ENCODE measurements around the gene EXOC8.

The EXOC8 gene

GRCh38 chr1:231337043-231337471 is 595 bp downstream of the EXOC8 start:
- TF ChIP-seq POLR2A (IDR thresholded peaks at IDR 0.05; ENCODE audit: low read depth, low read length), result no peak

DNA sequence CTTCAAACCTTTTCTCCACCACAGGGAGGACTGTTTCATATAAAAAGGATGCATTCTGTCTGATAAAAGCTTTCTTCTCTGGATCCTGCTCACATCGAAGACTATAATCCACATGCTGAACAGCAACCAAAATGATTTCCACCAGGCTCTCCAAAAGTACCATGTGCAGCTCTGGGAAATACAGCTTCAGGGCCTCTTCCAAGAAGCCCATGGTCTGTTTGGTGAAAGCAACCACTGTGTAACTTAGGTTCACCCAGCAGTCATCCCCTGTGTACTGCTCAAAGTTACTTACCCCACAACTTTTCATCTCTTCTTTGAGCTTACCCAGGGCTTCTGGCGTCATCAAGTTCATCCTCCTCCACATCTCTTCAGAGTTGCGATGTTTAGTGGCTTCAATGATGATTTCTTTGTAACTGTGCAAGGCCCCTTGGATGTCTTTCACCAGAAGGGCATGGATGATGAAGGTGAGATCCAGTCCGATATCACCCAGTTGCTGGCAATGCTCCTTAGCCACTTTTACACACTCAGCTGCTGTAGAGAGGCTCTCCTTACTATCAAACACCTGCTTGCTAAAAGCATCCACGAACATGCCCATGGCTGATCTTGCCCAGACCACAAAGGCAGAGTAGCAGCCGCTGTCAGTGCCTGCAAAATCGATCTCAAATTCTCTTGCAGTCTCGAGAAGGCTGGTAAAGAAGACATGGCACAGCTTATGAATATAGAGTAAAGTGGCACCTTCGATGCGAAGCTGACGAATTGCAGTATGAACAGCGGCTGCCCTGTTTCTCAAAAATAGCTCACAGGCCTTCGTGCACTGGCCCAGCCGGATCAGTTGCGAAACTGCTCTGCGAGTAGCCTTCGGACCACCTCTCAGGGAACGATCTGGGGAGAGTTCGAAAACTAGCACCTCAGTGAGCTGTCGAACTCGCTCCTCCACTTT is 1.7 kb downstream of the EXOC8 start:
- TF ChIP-seq POLR2A (IDR thresholded peaks at IDR 0.05; ENCODE audit: low read depth, low read length), result no peak
- DNase-seq (ENCODE audit: insufficient read length, low spot score), result no peak

More at GRCh38 chr1:231337043-231337471, 595 bp downstream of the EXOC8 start:
- no peak for DNase-seq (ENCODE audit: insufficient read length, low spot score)
- FAIRE-seq, result no peak

GRCh38 chr1:231334952-231335351 is 2.7 kb downstream of the EXOC8 start:
- FAIRE-seq (no peak), DNase-seq (ENCODE audit: insufficient read length, low spot score) (no peak)
- no peak for TF ChIP-seq POLR2A (IDR thresholded peaks at IDR 0.05; ENCODE audit: low read depth, low read length)

More for the DNA sequence above, 1.7 kb downstream of the EXOC8 start:
- FAIRE-seq, result no peak

DNA sequence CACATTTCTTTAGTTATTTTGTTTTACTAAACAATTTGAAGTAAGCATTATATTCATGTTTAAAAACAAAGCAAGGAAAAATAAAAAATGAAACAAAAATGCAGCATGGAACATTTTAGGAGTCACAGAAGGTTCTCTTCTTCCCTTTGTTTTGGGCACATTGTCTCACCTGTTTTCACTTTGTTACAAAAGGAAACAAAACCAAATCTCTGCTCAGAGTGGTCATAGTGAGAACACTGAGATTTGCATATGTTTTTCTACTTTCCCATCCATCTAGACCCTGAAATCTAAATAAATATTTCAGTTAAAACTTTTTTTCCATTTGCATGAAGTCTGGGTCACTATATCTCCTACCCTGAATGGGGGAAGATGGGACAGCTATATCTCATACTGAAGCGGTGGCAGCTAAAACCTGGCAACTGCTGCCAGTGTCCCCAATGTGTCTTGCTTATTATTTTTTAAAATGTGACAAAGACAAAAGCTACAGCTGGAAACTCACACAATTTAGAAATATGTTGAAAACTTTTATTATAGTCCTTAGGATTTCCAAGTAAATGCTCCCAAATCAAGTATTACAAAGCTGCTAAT is 3.5 kb downstream of the EXOC8 start:
- FAIRE-seq, result no peak
- no peak for DNase-seq (ENCODE audit: insufficient read length, low spot score)
- no peak for TF ChIP-seq POLR2A (IDR thresholded peaks at IDR 0.05; ENCODE audit: low read depth, low read length)

DNA sequence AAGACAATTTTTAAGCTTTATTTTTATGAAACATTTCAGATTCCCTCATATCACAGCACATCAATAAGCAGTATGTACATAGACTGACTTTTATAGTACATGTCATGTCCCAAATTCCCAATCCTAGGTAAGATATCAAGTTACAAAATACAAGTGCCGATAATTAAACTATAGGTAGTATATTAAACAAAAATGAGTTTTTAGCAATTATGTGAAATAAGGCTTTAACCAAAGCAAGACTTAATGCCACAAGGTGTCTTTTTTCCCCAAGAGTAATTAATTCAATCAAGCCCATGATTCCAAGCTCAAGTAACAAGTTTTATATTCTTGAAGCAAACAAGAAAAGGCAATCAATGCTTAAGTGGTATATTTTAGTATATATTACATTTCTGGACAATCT is 4.9 kb downstream of the EXOC8 start:
- TF ChIP-seq POLR2A (IDR thresholded peaks at IDR 0.05; ENCODE audit: low read depth, low read length), result no peak
- FAIRE-seq, result no peak
- no peak for DNase-seq (ENCODE audit: insufficient read length, low spot score)

GRCh38 chr1:231329483-231329882 is 8.2 kb downstream of the EXOC8 start:
- no peak for FAIRE-seq
- no peak for TF ChIP-seq POLR2A (IDR thresholded peaks at IDR 0.05; ENCODE audit: low read depth, low read length)
- DNase-seq (ENCODE audit: insufficient read length, low spot score), result no peak

DNA sequence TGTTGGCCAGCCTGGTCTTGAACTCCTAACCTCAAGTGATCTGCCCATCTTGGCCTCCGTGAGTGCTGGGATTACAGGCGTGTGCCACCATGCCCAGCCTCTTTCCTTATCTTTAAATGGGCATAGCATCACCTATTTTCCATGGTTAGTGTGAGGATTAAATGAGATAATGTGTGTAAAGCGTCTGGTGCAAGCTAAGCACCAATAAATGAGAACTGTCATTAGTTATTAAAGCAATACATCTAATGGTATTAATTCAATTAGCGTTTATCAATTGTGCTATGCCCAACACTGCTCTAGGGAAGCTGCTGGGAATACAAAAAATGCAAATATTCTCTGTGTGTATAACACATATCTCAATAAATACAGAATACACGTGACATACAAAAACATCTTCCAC is 10.0 kb downstream of the EXOC8 start:
- no peak for DNase-seq (ENCODE audit: insufficient read length, low spot score)
- no peak for TF ChIP-seq POLR2A (IDR thresholded peaks at IDR 0.05; ENCODE audit: low read depth, low read length)
- no peak for FAIRE-seq

DNA sequence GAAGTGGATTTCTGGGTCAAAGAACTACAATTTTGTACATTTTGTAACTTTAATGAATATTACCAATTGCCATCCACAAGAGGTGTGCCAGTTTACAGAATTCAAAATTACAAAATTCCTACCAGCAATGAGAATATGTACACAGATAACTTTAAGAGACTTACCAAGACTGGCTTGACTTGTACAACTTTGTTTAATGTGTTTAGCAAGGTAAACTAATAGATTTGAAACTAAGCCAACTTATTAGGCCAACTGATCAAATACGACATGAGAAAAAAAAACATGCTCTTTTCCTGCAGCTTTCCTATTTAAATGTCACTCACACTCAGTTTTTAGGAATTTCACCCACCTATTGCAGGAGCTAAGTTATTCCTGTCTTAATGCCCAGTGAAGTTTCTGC is 11.4 kb downstream of the EXOC8 start:
- FAIRE-seq (no peak), DNase-seq (ENCODE audit: insufficient read length, low spot score) (no peak)
- TF ChIP-seq POLR2A (IDR thresholded peaks at IDR 0.05; ENCODE audit: low read depth, low read length), result no peak

DNA sequence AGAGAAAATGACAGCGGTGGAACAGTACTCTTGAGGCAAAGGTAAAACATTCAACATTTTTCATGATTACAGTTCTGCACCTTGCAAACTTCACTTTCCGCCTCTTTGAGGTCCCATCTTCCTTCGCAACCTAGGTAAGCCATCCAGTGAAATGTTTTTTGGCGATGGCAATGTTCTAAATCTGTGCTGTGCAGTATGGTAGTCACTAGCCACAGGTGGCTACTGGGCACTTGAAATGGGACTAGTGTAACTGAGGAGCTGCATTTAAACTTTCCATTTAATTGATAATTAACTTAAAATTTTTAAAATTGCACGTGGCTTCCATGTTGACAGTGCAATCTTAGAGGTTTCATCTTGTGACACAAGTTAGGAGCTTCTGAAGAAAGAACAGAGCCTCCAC is 13.0 kb downstream of the EXOC8 start:
- TF ChIP-seq POLR2A (IDR thresholded peaks at IDR 0.05; ENCODE audit: low read depth, low read length), result no peak
- FAIRE-seq (no peak), DNase-seq (ENCODE audit: insufficient read length, low spot score) (no peak)

DNA sequence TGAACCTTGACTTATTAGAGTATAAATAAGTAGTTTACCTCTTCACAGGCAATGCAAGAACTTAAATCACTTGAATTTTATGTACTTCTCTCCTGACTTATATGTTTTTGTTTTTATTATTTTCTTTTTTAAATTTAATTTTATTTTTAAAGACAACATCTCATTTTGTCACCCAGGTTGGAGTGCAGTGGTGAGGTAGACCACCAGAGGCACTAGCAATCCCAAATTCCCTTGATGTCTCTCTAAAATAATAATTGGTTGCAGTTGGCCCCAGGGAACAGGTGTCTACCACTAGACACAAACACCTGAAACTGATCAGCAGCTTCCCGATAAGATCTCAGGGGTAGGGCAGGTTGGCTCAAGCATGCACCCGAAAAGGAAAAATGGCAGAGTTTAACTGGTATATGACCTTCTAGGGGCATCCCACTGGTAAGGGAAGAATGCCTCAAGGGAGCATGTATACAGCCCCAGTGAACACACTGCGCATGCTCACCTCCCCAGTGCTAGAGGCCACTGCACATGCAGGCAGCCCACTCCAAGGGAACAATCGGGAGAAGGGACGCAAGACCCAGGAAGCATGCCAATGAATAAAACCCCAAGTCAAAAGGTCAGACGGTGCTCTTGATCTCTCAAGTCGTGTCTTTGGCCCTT is 14.6 kb downstream of the EXOC8 start:
- FAIRE-seq (no peak), DNase-seq (ENCODE audit: insufficient read length, low spot score) (no peak)
- TF ChIP-seq POLR2A (IDR thresholded peaks at IDR 0.05; ENCODE audit: low read depth, low read length), result no peak

GRCh38 chr1:231319080-231319479 is 18.6 kb downstream of the EXOC8 start:
- FAIRE-seq, result no peak
- TF ChIP-seq POLR2A (IDR thresholded peaks at IDR 0.05; ENCODE audit: low read depth, low read length), result no peak
- DNase-seq (ENCODE audit: insufficient read length, low spot score), result no peak

DNA sequence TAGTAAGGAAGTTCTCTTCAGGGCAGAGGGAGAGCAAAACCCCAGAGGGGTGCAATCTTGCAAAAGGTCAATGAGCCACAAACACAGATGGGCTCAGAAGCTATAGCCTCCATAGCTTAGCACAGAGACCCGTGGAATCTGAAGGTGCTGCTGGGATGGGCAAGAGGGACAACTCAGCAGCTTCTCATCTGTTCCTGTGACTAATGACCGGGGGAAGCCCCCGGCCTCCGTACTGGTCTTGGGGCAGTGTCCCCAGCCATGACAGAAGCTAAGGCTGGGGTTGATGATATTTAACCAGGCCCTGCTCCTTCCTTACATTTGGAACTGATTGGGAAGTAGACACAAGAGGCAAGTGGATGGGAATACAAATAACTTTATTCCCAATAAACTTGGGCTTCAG is 19.1 kb downstream of the EXOC8 start:
- TF ChIP-seq POLR2A (IDR thresholded peaks at IDR 0.05; ENCODE audit: low read depth, low read length), result no peak
- FAIRE-seq (no peak), DNase-seq (ENCODE audit: insufficient read length, low spot score) (no peak)

- FAIRE-seq (no peak), DNase-seq (ENCODE audit: insufficient read length, low spot score) (no peak)
- TF ChIP-seq POLR2A (IDR thresholded peaks at IDR 0.05; ENCODE audit: low read depth, low read length), result no peak
These were observed 19.7 kb downstream of the EXOC8 start for GRCh38 chr1:231318015-231318355.

DNA sequence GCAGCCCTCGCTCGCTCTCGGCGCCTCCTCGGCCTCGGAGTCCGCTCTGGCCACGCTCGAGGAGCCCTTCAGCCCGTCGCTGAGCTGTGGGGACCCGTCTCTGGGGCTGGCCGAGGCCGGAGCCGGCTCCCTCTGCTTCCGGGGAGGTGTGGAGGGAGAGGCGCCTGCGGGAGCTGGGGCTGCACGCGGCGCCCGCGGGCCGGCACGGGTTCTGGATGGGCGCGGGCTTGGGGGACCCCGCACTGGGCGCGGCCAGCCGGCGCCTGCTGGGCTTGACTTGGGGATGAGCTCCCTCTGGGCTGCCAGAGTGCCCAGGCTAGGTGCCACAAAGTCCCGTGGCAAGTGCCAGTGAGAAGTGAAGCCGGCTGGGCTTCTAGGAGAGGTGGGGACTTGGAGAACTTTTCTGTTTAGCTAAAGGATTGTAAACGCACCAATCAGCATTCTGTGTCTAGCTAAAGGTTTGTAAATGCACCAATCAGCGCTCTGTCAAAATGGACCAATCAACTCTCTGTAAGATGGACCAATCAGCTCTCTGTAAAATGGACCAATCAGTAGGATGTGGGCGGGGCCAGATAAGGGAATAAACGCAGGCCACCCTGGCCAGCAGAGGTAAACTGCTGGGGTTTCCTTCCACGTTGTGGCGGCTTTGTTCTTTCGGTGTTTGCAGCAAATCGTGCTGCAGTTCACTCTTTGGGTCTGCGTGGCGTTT is 20.2 kb downstream of the EXOC8 start:
- FAIRE-seq (no peak), DNase-seq (ENCODE audit: insufficient read length, low spot score) (no peak)
- no peak for TF ChIP-seq POLR2A (IDR thresholded peaks at IDR 0.05; ENCODE audit: low read depth, low read length)

Data from H54 (cell line).